DND-41 (cell line): Measurements from ENCODE around the gene AKR1A1.
"Not testable (repeated sequence)": the region's sequence is repeated elsewhere in the genome, so short reads cannot be mapped to it uniquely, and the experiment has no call there.

Experiments used
- ATAC-seq: fragments of 200-7000 bp; cut with Tn5 transposase; 3 replicates; pipeline ENCODE4 v1.9.1; 2021; ENCODE audit warnings: low read depth; ENCODE audit not compliant: insufficient read depth
- DNase-seq: peaks from one replicate; pipeline ENCODE4 v3.0.0-alpha.2; 2020
- H2AFZ ChIP-seq: 2 replicates; pipeline ENCODE4 v1.6.0; 2012; ENCODE audit warnings: low read depth, low read length
- H3K27ac ChIP-seq: 2 replicates; pipeline ENCODE4 v1.5.1; 2012; ENCODE audit warnings: low read length, inconsistent platforms
- H3K27me3 ChIP-seq: fragments of 200-600 bp; sonication (generic); 2 replicates; pipeline ENCODE4 v1.6.0; 2012; ENCODE audit warnings: low read length, mild to moderate bottlenecking, inconsistent platforms; ENCODE audit not compliant: insufficient read depth, poor library complexity
- H3K36me3 ChIP-seq: 2 replicates; pipeline ENCODE4 v1.5.1; 2012; ENCODE audit warnings: low read length, inconsistent platforms; ENCODE audit not compliant: insufficient read depth
- H3K4me1 ChIP-seq: 2 replicates; pipeline ENCODE4 v1.5.1; 2012; ENCODE audit warnings: mild to moderate bottlenecking, low read length; ENCODE audit not compliant: insufficient read depth
- H3K4me2 ChIP-seq: 2 replicates; pipeline ENCODE4 v1.6.0; 2012; ENCODE audit warnings: mild to moderate bottlenecking, moderate library complexity, low read length, inconsistent platforms; ENCODE audit not compliant: insufficient read depth
- H3K4me3 ChIP-seq, 2 experiments: fragments of 200-600 bp in 1 of 2; shearing (Covaris generic) in 1 of 2; 2 replicates each; pipeline ENCODE4 v1.5.1; 2012 to 2016; ENCODE audit warnings: inconsistent platforms in 2 of 2, low read length in 2 of 2, mild to moderate bottlenecking in 2 of 2, low read depth in 1 of 2, moderate library complexity in 1 of 2
- H3K79me2 ChIP-seq: 2 replicates; pipeline ENCODE4 v1.6.0; 2012; ENCODE audit warnings: low read length, inconsistent platforms; ENCODE audit not compliant: insufficient read depth
- H3K9ac ChIP-seq: 2 replicates; pipeline ENCODE4 v1.6.0; 2012; ENCODE audit warnings: low read depth, mild to moderate bottlenecking, inconsistent platforms, low read length, moderate library complexity
- H3K9me3 ChIP-seq: 2 replicates; pipeline ENCODE4 v1.5.1; 2012; ENCODE audit warnings: low read length, moderate library complexity, mild to moderate bottlenecking, inconsistent platforms; ENCODE audit not compliant: insufficient read depth, severe bottlenecking
- H4K20me1 ChIP-seq: 2 replicates; pipeline ENCODE4 v1.6.0; 2012; ENCODE audit warnings: low read length; ENCODE audit not compliant: insufficient read depth
- CTCF ChIP-seq: IDR thresholded peaks from 2 replicates; pipeline ENCODE4 v1.5.1; 2012; ENCODE audit warnings: borderline replicate concordance, low read length, moderate library complexity, mild to moderate bottlenecking; ENCODE audit not compliant: poor library complexity, severe bottlenecking; ENCODE audit errors: extremely low read depth
- EZH2 ChIP-seq: IDR thresholded peaks from 3 replicates; pipeline ENCODE4 v1.6.1; 2012; ENCODE audit warnings: borderline replicate concordance, low read depth, mild to moderate bottlenecking, moderate library complexity, low read length, inconsistent platforms; ENCODE audit not compliant: severe bottlenecking

The AKR1A1 gene

GRCh38 chr1:45516036-45516435 lies 34.6 kb upstream of the AKR1A1 start:
- Histone ChIP-seq H3K9me3 (no peaks in the 10 kb centered on the region), H3K79me2 (peaks cover 50% of the 10 kb centered on the region), H3K4me3 (no peak overlapping the region), H3K27me3 (no peaks in the 10 kb centered on the region), H3K9ac (no peak overlapping the region), H3K36me3 (peaks cover 76% of the 10 kb centered on the region), H2AFZ (no peak overlapping the region), H3K4me1 (peaks cover 25% of the 10 kb centered on the region), H4K20me1 (peaks cover 32% of the 10 kb centered on the region), H3K27ac (no peak overlapping the region), H3K4me2 (no peak overlapping the region)
- no peak for DNase-seq
- no peak for TF ChIP-seq EZH2
- no peak for TF ChIP-seq CTCF
- no peak for ATAC-seq

- H4K20me1 ChIP-seq = peaks cover 32% of the 10 kb centered on the region
- no peak overlapping the region for H3K9ac ChIP-seq
- peaks cover 25% of the 10 kb centered on the region for H3K4me1 ChIP-seq
- ATAC-seq = no peak
- H3K4me3 ChIP-seq = no peak overlapping the region
- DNase-seq = no peak
- no peak overlapping the region for H3K4me2 ChIP-seq
- H3K36me3 ChIP-seq = peaks cover 71% of the 10 kb centered on the region
- peaks cover 54% of the 10 kb centered on the region for H3K79me2 ChIP-seq
- no peaks in the 10 kb centered on the region for H3K27me3 ChIP-seq
- no peak overlapping the region for H2AFZ ChIP-seq
- no peak for TF ChIP-seq EZH2
- no peak for TF ChIP-seq CTCF
- no peaks in the 10 kb centered on the region for H3K9me3 ChIP-seq
- no peak overlapping the region for H3K27ac ChIP-seq
Measured at GRCh38 chr1:45516465-45516864, 34.2 kb upstream of the AKR1A1 start.

GRCh38 chr1:45518366-45518765 lies 32.3 kb upstream of the AKR1A1 start:
- DNase-seq, ATAC-seq, H3K27ac ChIP-seq, H3K9me3 ChIP-seq, H2AFZ ChIP-seq, H3K27me3 ChIP-seq, H3K4me3 ChIP-seq, H3K9ac ChIP-seq: not testable (repeated sequence)
- peaks cover 40% of the 10 kb centered on the region for H3K4me1 ChIP-seq
- peaks cover 52% of the 10 kb centered on the region for H3K36me3 ChIP-seq
- peaks cover 32% of the 10 kb centered on the region for H4K20me1 ChIP-seq
- peaks cover 58% of the 10 kb centered on the region for H3K79me2 ChIP-seq
- H3K4me2 ChIP-seq = peak overlapping the region; percentile 78; the same call in 1 of the 2 replicates

GRCh38 chr1:45518910-45519309 lies 31.7 kb upstream of the AKR1A1 start:
- TF ChIP-seq EZH2 = no peak
- TF ChIP-seq CTCF = no peak
- no peak overlapping the region for H2AFZ ChIP-seq
- peaks cover 29% of the 10 kb centered on the region for H4K20me1 ChIP-seq
- no peak overlapping the region for H3K27ac ChIP-seq
- DNase-seq (no peak), ATAC-seq (no peak)
- peaks cover 46% of the 10 kb centered on the region for H3K4me1 ChIP-seq
- H3K4me3 ChIP-seq = peak overlapping the region in 1 of 2 experiments; percentile 75; a peak in 1 of 4 replicates
- 0 out of 2 replicates have a peak overlapping the region, but pooled peaks have one; percentile 1 for H3K9ac ChIP-seq
- peaks cover 47% of the 10 kb centered on the region for H3K36me3 ChIP-seq
- peak overlapping the region; percentile 78 for H3K4me2 ChIP-seq
- H3K27me3 ChIP-seq = no peaks in the 10 kb centered on the region
- H3K9me3 ChIP-seq = no peaks in the 10 kb centered on the region
- H3K79me2 ChIP-seq = peaks cover 58% of the 10 kb centered on the region

- not testable (repeated sequence) for H3K27me3 ChIP-seq, H3K9me3 ChIP-seq, H3K27ac ChIP-seq, DNase-seq, ATAC-seq, H2AFZ ChIP-seq
- Histone ChIP-seq H3K36me3 (peaks cover 39% of the 10 kb centered on the region), H3K9ac (peak overlapping the region; percentile 90; the same call in 1 of the 2 replicates), H4K20me1 (peaks cover 24% of the 10 kb centered on the region), H3K79me2 (peaks cover 58% of the 10 kb centered on the region), H3K4me1 (peaks cover 48% of the 10 kb centered on the region), H3K4me2 (peak overlapping the region; percentile 78), H3K4me3 (peak overlapping the region in 1 of 2 experiments; percentile 75; a peak in 2 of 4 replicates)
Measured at GRCh38 chr1:45519774-45520173, 30.9 kb upstream of the AKR1A1 start.
